ENCODE data around the gene INPPL1.
A peak's percentile ranks its signal among the peaks of the same experiment; 100 is the strongest.

GRCh38 chr11:72239313-72239848 is 14.8 kb downstream of the INPPL1 start:
- no peak for TF ChIP-seq POLR2AphosphoS5 (IDR thresholded peaks at IDR 0.05; ENCODE audit: low read depth, low read length)
- TF ChIP-seq POLR2A (IDR thresholded peaks at IDR 0.05; ENCODE audit: low read depth, low read length): peak; percentile 33; the same call in 1 of the 2 replicates
- no peak for TF ChIP-seq TAF1 (IDR thresholded peaks at IDR 0.05; ENCODE audit: borderline replicate concordance, low read depth, low read length)
